ENCODE results near the gene ANTXR1.

ANTXR1 gene

DNA sequence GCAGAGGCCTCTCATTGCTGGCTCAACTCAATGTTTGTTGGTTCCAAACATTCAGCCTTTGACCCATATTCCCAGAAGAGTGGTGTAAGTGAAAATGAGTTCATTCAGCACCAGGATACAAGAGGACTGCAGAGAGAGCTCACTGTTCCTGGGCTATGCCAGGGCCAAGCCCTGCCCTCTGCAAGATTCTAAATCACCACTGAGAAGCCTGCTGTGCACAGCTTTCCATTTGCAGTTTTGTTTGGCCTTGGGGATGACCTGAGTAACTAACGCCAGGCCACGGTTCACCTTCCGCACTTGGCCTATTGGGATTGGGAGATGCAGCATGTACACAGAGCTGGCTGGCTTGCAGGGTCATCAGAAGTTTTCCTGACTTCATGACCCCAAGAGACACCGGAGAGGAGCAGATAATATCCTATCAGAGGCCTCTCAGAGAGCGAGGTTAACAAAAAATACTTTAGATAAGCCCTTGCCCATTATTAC is 25.9 kb upstream of the ANTXR1 start:
- TF ChIP-seq, protein P1, sequence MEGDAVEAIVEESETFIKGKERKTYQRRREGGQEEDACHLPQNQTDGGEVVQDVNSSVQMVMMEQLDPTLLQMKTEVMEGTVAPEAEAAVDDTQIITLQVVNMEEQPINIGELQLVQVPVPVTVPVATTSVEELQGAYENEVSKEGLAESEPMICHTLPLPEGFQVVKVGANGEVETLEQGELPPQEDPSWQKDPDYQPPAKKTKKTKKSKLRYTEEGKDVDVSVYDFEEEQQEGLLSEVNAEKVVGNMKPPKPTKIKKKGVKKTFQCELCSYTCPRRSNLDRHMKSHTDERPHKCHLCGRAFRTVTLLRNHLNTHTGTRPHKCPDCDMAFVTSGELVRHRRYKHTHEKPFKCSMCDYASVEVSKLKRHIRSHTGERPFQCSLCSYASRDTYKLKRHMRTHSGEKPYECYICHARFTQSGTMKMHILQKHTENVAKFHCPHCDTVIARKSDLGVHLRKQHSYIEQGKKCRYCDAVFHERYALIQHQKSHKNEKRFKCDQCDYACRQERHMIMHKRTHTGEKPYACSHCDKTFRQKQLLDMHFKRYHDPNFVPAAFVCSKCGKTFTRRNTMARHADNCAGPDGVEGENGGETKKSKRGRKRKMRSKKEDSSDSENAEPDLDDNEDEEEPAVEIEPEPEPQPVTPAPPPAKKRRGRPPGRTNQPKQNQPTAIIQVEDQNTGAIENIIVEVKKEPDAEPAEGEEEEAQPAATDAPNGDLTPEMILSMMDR (IDR thresholded peaks at IDR 0.05; ENCODE audit: low read depth, low read length) = no peak
- no peak for TF ChIP-seq EZH2phosphoT487 (IDR thresholded peaks at IDR 0.05; ENCODE audit: low read depth)
- H2AFZ ChIP-seq (ENCODE audit: low read depth, low read length) = no peak overlapping the region
- no peak overlapping the region for H3K4me3 ChIP-seq (ENCODE audit: low read length)
- no peak overlapping the region for H3K27ac ChIP-seq (ENCODE audit: low read length)
- no peak overlapping the region for H3K9ac ChIP-seq (ENCODE audit: low read length)
- H3K4me1 ChIP-seq (ENCODE audit: low read length) = no peaks in the 10 kb centered on the region
- H3K9me3 ChIP-seq (ENCODE audit: insufficient read depth, low read length) = no peaks in the 10 kb centered on the region
- peaks cover 9% of the 10 kb centered on the region for H3K27me3 ChIP-seq (ENCODE audit: low read depth, low read length)
- no peaks in the 10 kb centered on the region for H3K36me3 ChIP-seq (replicated peaks; ENCODE audit: low read depth, low read length)
- H3K4me2 ChIP-seq (ENCODE audit: low read length) = no peak overlapping the region
- no peaks in the 10 kb centered on the region for H3K79me2 ChIP-seq (ENCODE audit: low read length)
- H4K20me1 ChIP-seq (ENCODE audit: insufficient read depth, low read length) = no peaks in the 10 kb centered on the region

GRCh38 chr2:68989035-68989434 is 23.9 kb upstream of the ANTXR1 start:
- no peak overlapping the region for H3K9ac ChIP-seq (ENCODE audit: low read length)
- H4K20me1 ChIP-seq (ENCODE audit: insufficient read depth, low read length) = no peaks in the 10 kb centered on the region
- H3K79me2 ChIP-seq (ENCODE audit: low read length) = no peaks in the 10 kb centered on the region
- no peaks in the 10 kb centered on the region for H3K36me3 ChIP-seq (replicated peaks; ENCODE audit: low read depth, low read length)
- H3K9me3 ChIP-seq (ENCODE audit: insufficient read depth, low read length) = no peaks in the 10 kb centered on the region
- peaks cover 9% of the 10 kb centered on the region for H3K27me3 ChIP-seq (ENCODE audit: low read depth, low read length)
- H2AFZ ChIP-seq (ENCODE audit: low read depth, low read length) = no peak overlapping the region
- H3K27ac ChIP-seq (ENCODE audit: low read length) = no peak overlapping the region
- no peak overlapping the region for H3K4me2 ChIP-seq (ENCODE audit: low read length)
- no peaks in the 10 kb centered on the region for H3K4me1 ChIP-seq (ENCODE audit: low read length)
- H3K4me3 ChIP-seq (ENCODE audit: low read length) = no peak overlapping the region
- TF ChIP-seq, protein P1 (IDR thresholded peaks at IDR 0.05; ENCODE audit: low read depth, low read length) = no peak
- no peak for TF ChIP-seq EZH2phosphoT487 (IDR thresholded peaks at IDR 0.05; ENCODE audit: low read depth)

GRCh38 chr2:68992341-68992740 is 20.6 kb upstream of the ANTXR1 start:
- H3K27ac ChIP-seq (ENCODE audit: low read length) = no peak overlapping the region
- no peak overlapping the region for H3K9ac ChIP-seq (ENCODE audit: low read length)
- peaks cover 19% of the 10 kb centered on the region for H3K27me3 ChIP-seq (ENCODE audit: low read depth, low read length)
- no peaks in the 10 kb centered on the region for H4K20me1 ChIP-seq (ENCODE audit: insufficient read depth, low read length)
- H3K36me3 ChIP-seq (replicated peaks; ENCODE audit: low read depth, low read length) = no peaks in the 10 kb centered on the region
- no peak overlapping the region for H3K4me3 ChIP-seq (ENCODE audit: low read length)
- H3K79me2 ChIP-seq (ENCODE audit: low read length) = no peaks in the 10 kb centered on the region
- H2AFZ ChIP-seq (ENCODE audit: low read depth, low read length) = no peak overlapping the region
- no peak overlapping the region for H3K4me2 ChIP-seq (ENCODE audit: low read length)
- no peaks in the 10 kb centered on the region for H3K9me3 ChIP-seq (ENCODE audit: insufficient read depth, low read length)
- TF ChIP-seq EZH2phosphoT487 (IDR thresholded peaks at IDR 0.05; ENCODE audit: low read depth) = no peak
- TF ChIP-seq, protein P1 (IDR thresholded peaks at IDR 0.05; ENCODE audit: low read depth, low read length) = no peak
- no peaks in the 10 kb centered on the region for H3K4me1 ChIP-seq (ENCODE audit: low read length)

DNA sequence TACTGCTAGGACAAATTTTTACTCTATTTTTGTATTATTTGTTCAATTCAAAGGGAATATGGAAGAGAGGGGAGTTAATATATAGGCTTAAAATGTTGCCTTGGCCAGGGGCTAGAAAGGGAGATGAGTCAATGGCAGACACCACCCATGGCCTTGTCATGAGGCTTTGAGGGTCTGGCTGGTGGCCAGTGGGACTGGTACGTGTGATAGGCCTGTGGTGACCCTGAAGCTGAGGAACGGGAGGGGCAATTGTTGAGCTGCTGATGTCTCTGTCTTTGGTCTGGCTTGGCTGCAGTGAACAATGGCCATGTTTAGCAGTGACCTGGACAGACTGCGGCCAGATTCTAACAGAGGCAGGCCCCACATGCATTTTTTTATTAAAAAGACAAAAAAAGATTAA is 20.0 kb upstream of the ANTXR1 start:
- Histone ChIP-seq H3K4me1 (ENCODE audit: low read length) (no peaks in the 10 kb centered on the region), H4K20me1 (ENCODE audit: insufficient read depth, low read length) (no peaks in the 10 kb centered on the region), H3K36me3 (replicated peaks; ENCODE audit: low read depth, low read length) (no peaks in the 10 kb centered on the region), H3K9ac (ENCODE audit: low read length) (no peak overlapping the region), H3K27me3 (ENCODE audit: low read depth, low read length) (peaks cover 19% of the 10 kb centered on the region), H3K9me3 (ENCODE audit: insufficient read depth, low read length) (no peaks in the 10 kb centered on the region), H3K79me2 (ENCODE audit: low read length) (no peaks in the 10 kb centered on the region), H3K27ac (ENCODE audit: low read length) (no peak overlapping the region), H2AFZ (ENCODE audit: low read depth, low read length) (no peak overlapping the region), H3K4me3 (ENCODE audit: low read length) (no peak overlapping the region), H3K4me2 (ENCODE audit: low read length) (no peak overlapping the region)
- no peak for TF ChIP-seq EZH2phosphoT487 (IDR thresholded peaks at IDR 0.05; ENCODE audit: low read depth)
- TF ChIP-seq, protein P1 (IDR thresholded peaks at IDR 0.05; ENCODE audit: low read depth, low read length) = no peak
